Gastrocnemius medialis (tissue), 4 donors: Measurements from ENCODE around the gene SAMD4A.

Experiments
- POLR2A ChIP-seq, 2 donors: fragments of 450-650 bp; IDR thresholded peaks; one replicate each; pipeline ENCODE4 v1.6.1; 2017; ENCODE audit warnings: antibody characterized with exemption in 2 of 2, mild to moderate bottlenecking in 2 of 2, moderate library complexity in 2 of 2
- TF ChIP-seq, protein P1 (sequence below), 5 experiments: fragments of 450-650 bp in 3 of 5; fragments of 200-600 bp in 2 of 5; sonication (generic) in 2 of 5; IDR thresholded peaks in 4 of 5; conservative IDR thresholded peaks in 1 of 5; 1 replicate in 4 of 5; 2 replicates in 1 of 5; pipeline ENCODE4 v1.5.1; 2016 to 2019; ENCODE audit warnings: antibody characterized with exemption in 5 of 5, mild to moderate bottlenecking in 3 of 5, moderate library complexity in 3 of 5

DNA sequence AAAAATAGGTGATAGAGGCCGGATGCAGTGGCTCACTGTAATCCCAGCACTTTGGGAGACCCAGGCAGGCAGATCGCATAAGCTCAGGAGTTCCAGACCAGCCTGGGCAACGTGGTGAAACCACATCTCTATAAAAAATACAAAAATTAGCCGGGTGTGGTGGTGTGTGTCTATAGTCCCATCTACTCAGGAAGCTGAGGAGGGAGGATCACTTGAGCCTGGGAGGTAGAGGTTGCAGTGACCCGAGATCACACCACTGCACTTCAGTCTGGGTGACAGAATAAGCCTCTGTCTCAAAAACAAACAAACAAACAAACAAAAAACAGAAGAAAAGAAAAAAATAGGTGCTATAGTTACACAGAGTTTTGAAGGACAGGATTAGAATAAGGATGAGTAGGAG is 142.1 kb downstream of the SAMD4A start:
- TF ChIP-seq POLR2A (IDR thresholded peaks at IDR 0.05) = no peak
- TF ChIP-seq, protein P1, sequence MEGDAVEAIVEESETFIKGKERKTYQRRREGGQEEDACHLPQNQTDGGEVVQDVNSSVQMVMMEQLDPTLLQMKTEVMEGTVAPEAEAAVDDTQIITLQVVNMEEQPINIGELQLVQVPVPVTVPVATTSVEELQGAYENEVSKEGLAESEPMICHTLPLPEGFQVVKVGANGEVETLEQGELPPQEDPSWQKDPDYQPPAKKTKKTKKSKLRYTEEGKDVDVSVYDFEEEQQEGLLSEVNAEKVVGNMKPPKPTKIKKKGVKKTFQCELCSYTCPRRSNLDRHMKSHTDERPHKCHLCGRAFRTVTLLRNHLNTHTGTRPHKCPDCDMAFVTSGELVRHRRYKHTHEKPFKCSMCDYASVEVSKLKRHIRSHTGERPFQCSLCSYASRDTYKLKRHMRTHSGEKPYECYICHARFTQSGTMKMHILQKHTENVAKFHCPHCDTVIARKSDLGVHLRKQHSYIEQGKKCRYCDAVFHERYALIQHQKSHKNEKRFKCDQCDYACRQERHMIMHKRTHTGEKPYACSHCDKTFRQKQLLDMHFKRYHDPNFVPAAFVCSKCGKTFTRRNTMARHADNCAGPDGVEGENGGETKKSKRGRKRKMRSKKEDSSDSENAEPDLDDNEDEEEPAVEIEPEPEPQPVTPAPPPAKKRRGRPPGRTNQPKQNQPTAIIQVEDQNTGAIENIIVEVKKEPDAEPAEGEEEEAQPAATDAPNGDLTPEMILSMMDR (IDR thresholded peaks at IDR 0.05 in 4 of 5, conservative IDR thresholded peaks at IDR 0.05 in 1 of 5) = no peak
